Ovary (tissue), 3 donors: Measurements from ENCODE around the gene EPS8L3.

Experiments
- EP300 ChIP-seq: sonication (generic); formaldehyde crosslinking; IDR thresholded peaks from one replicate; pipeline ENCODE4 v1.6.1; 2017; ENCODE audit warnings: antibody characterized with exemption
- POLR2A ChIP-seq: fragments of 450-650 bp; IDR thresholded peaks from one replicate; pipeline ENCODE4 v1.6.1; 2017; ENCODE audit warnings: antibody characterized with exemption, mild to moderate bottlenecking, moderate library complexity
- TF ChIP-seq, protein P1 (sequence below), 3 donors: fragments of 450-650 bp in 2 of 3; fragments of 200-600 bp in 1 of 3; IDR thresholded peaks; one replicate each; pipeline versions ENCODE4 v1.5.1 to v1.8.0; 2016 to 2022; ENCODE audit warnings: antibody characterized with exemption in 3 of 3, mild to moderate bottlenecking in 1 of 3
- donor health status: DM: no; HTN: no; CAD: no.

DNA sequence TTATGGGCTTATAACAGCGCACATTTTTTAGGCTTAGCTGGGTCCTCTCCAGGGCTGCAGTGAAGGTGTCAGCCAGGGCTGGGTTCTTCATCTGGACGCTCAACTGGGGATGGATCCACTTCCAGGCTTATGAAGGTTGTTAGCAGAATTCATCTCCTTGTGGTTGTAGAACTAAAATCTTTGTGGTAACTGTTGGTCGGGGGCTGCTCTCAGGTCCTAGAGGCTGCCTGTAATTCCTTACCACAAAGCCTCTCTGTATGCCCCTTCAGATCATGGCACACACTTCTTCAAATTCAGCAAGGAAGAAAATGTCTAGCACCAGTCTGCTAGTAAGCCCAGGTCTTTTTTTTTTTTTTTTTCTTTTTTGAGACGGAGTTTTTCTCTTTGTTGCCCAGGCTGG lies 40.9 kb upstream of the EPS8L3 start:
- TF ChIP-seq, protein P1, sequence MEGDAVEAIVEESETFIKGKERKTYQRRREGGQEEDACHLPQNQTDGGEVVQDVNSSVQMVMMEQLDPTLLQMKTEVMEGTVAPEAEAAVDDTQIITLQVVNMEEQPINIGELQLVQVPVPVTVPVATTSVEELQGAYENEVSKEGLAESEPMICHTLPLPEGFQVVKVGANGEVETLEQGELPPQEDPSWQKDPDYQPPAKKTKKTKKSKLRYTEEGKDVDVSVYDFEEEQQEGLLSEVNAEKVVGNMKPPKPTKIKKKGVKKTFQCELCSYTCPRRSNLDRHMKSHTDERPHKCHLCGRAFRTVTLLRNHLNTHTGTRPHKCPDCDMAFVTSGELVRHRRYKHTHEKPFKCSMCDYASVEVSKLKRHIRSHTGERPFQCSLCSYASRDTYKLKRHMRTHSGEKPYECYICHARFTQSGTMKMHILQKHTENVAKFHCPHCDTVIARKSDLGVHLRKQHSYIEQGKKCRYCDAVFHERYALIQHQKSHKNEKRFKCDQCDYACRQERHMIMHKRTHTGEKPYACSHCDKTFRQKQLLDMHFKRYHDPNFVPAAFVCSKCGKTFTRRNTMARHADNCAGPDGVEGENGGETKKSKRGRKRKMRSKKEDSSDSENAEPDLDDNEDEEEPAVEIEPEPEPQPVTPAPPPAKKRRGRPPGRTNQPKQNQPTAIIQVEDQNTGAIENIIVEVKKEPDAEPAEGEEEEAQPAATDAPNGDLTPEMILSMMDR (IDR thresholded peaks at IDR 0.05) = no peak
- TF ChIP-seq POLR2A (no peak), EP300 (no peak)
